Urinary bladder (tissue), 4 donors: ENCODE measurements around the gene ASCL2. TPM values are rescaled to one million over a fixed set of nuclear protein-coding genes. Genes with fewer than 3 reads are reported as not detected.

Experiments used
- DNase-seq: peaks from one replicate; pipeline ENCODE4 v3.0.0-alpha.2; 2015; ENCODE audit errors: extremely low spot score
- H3K27ac ChIP-seq: one replicate; pipeline ENCODE4 v1.5.1; 2013; ENCODE audit warnings: low read depth, mild to moderate bottlenecking, moderate library complexity
- H3K36me3 ChIP-seq: one replicate; pipeline ENCODE4 v1.6.1; 2013; ENCODE audit warnings: mild to moderate bottlenecking, moderate library complexity; ENCODE audit not compliant: insufficient read depth
- H3K4me1 ChIP-seq: one replicate; pipeline ENCODE4 v1.6.1; 2013; ENCODE audit warnings: mild to moderate bottlenecking, moderate library complexity; ENCODE audit not compliant: insufficient read depth
- H3K4me3 ChIP-seq: one replicate; pipeline ENCODE4 v1.5.1; 2013; ENCODE audit warnings: low read depth, low read length
- WGBS: extraction: QIAGEN DNeasy Blood & Tissue Kit; methylation state at CpG from one replicate; pipeline ENCODE4 v1.1.7; 2013; 5-methylcytosine and 5-hydroxymethylcytosine counted together
- polyA plus RNA-seq: library from polyadenylated mRNA; stranded (reverse); fragments of 200-250 nt; gene quantifications from one replicate; pipeline ENCODE4 v1.2.3, GENCODE V29; 2013
- total RNA-seq: library from RNA; depleted of rRNA; stranded (reverse); fragments of >200 nt; gene quantifications from one replicate; pipeline ENCODE4 v1.2.3, GENCODE V29; 2014
- donor health status: healthy with polysubstance abuse.
- donor health status: healthy.

Gene ASCL2
- total and polyA plus RNA-seq, 2 donors, result 0.42 to 0.85 TPM

GRCh38 chr11:2267306-2267850 lies 3.0 kb downstream of the ASCL2 start:
- Histone ChIP-seq H3K27ac (no peak overlapping the region), H3K4me1 (no peaks in the 10 kb centered on the region), H3K36me3 (no peaks in the 10 kb centered on the region), H3K4me3 (no peak overlapping the region)
- WGBS, result 83% methylated on average over 12 of the region's 12 CpGs
- no peak for DNase-seq

GRCh38 chr11:2266586-2267305 lies 3.6 kb downstream of the ASCL2 start:
- WGBS, result 92% methylated on average over 26 of the region's 26 CpGs
- no peaks in the 10 kb centered on the region for H3K36me3 ChIP-seq
- no peak for DNase-seq
- no peaks in the 10 kb centered on the region for H3K4me1 ChIP-seq
- no peak overlapping the region for H3K27ac ChIP-seq
- no peak overlapping the region for H3K4me3 ChIP-seq

- WGBS, result 77% methylated on average over 24 of the region's 24 CpGs
- DNase-seq, result no peak
- H3K4me3 ChIP-seq, result no peak overlapping the region
- no peaks in the 10 kb centered on the region for H3K4me1 ChIP-seq
- peak overlapping the region; percentile 18 for H3K27ac ChIP-seq
- no peaks in the 10 kb centered on the region for H3K36me3 ChIP-seq
These were observed 4.4 kb downstream of the ASCL2 start for GRCh38 chr11:2265854-2266585.

- no peak overlapping the region for H3K4me3 ChIP-seq
- no peaks in the 10 kb centered on the region for H3K36me3 ChIP-seq
- H3K27ac ChIP-seq, result peak overlapping the region; percentile 18
- no peaks in the 10 kb centered on the region for H3K4me1 ChIP-seq
- no peak for DNase-seq
- 40% methylated on average over 2 of the region's 2 CpGs for WGBS
These were observed 5.0 kb downstream of the ASCL2 start for GRCh38 chr11:2265396-2265795.

GRCh38 chr11:2264366-2265053 lies 5.9 kb downstream of the ASCL2 start:
- Histone ChIP-seq H3K4me3 (no peak overlapping the region), H3K4me1 (no peaks in the 10 kb centered on the region), H3K27ac (no peak overlapping the region), H3K36me3 (no peaks in the 10 kb centered on the region)
- 87% methylated on average over 22 of the region's 22 CpGs for WGBS
- no peak for DNase-seq

- 91% methylated on average over 13 of the region's 13 CpGs for WGBS
- no peak overlapping the region for H3K4me3 ChIP-seq
- no peak for DNase-seq
- H3K36me3 ChIP-seq, result no peaks in the 10 kb centered on the region
- H3K4me1 ChIP-seq, result no peaks in the 10 kb centered on the region
- no peak overlapping the region for H3K27ac ChIP-seq
These were observed 6.5 kb downstream of the ASCL2 start for GRCh38 chr11:2263724-2264360.

GRCh38 chr11:2263071-2263565 lies 7.3 kb downstream of the ASCL2 start:
- H3K27ac ChIP-seq, result no peak overlapping the region
- no peak for DNase-seq
- H3K4me1 ChIP-seq, result no peaks in the 10 kb centered on the region
- H3K4me3 ChIP-seq, result no peak overlapping the region
- 85% methylated on average over 10 of the region's 10 CpGs for WGBS
- no peaks in the 10 kb centered on the region for H3K36me3 ChIP-seq

GRCh38 chr11:2262301-2263070 lies 7.9 kb downstream of the ASCL2 start:
- Histone ChIP-seq H3K36me3 (no peaks in the 10 kb centered on the region), H3K4me3 (no peak overlapping the region), H3K4me1 (no peaks in the 10 kb centered on the region), H3K27ac (no peak overlapping the region)
- 92% methylated on average over 18 of the region's 18 CpGs for WGBS
- no peak for DNase-seq

- H3K36me3 ChIP-seq, result no peaks in the 10 kb centered on the region
- H3K4me1 ChIP-seq, result no peaks in the 10 kb centered on the region
- H3K27ac ChIP-seq, result no peak overlapping the region
- no peak overlapping the region for H3K4me3 ChIP-seq
- 78% methylated on average over 21 of the region's 21 CpGs for WGBS
- DNase-seq, result no peak
These were observed 8.8 kb downstream of the ASCL2 start for GRCh38 chr11:2261436-2262230.

GRCh38 chr11:2260491-2261364 lies 9.7 kb downstream of the ASCL2 start:
- H3K27ac ChIP-seq, result no peak overlapping the region
- no peaks in the 10 kb centered on the region for H3K4me1 ChIP-seq
- no peak for DNase-seq
- no peak overlapping the region for H3K4me3 ChIP-seq
- no peaks in the 10 kb centered on the region for H3K36me3 ChIP-seq
- WGBS, result 89% methylated on average over 26 of the region's 26 CpGs

GRCh38 chr11:2259897-2260451 lies 10.4 kb downstream of the ASCL2 start:
- no peak for DNase-seq
- Histone ChIP-seq H3K27ac (no peak overlapping the region), H3K36me3 (no peaks in the 10 kb centered on the region), H3K4me1 (no peaks in the 10 kb centered on the region), H3K4me3 (no peak overlapping the region)
- WGBS, result 75% methylated on average over 12 of the region's 12 CpGs
